Testis (tissue), 3 donors: ENCODE measurements around the gene GNG13. TPM values are rescaled to one million over a fixed set of nuclear protein-coding genes. Genes with fewer than 3 reads are reported as not detected.
"Not testable (repeated sequence)": the region's sequence is repeated elsewhere in the genome, so short reads cannot be mapped to it uniquely, and the experiment has no call there.

ENCODE experiments used
- DNase-seq: peaks from one replicate; pipeline ENCODE4 v3.0.0-alpha.2; 2019
- H3K27ac ChIP-seq, 2 donors: fragments of 200-600 bp; sonication (generic); one replicate each; pipeline ENCODE4 v1.5.1; 2019
- H3K27me3 ChIP-seq: fragments of 200-600 bp; sonication (generic); one replicate; pipeline ENCODE4 v1.5.1; 2019
- H3K36me3 ChIP-seq: fragments of 200-600 bp; sonication (generic); one replicate; pipeline ENCODE4 v1.5.1; 2017; ENCODE audit warnings: low read depth; ENCODE audit errors: missing control alignments
- H3K4me1 ChIP-seq: fragments of 200-600 bp; sonication (generic); one replicate; pipeline ENCODE4 v1.5.1; 2019
- H3K4me3 ChIP-seq, 2 donors: fragments of 200-600 bp; sonication (generic); one replicate each; pipeline ENCODE4 v1.5.1; 2017 to 2019
- H3K9me3 ChIP-seq: fragments of 200-600 bp; sonication (generic); one replicate; pipeline ENCODE4 v1.5.1; 2017
- POLR2A ChIP-seq: fragments of 450-650 bp; IDR thresholded peaks from one replicate; pipeline ENCODE4 v1.6.1; 2017; ENCODE audit warnings: antibody characterized with exemption, mild to moderate bottlenecking, moderate library complexity
- WGBS, 2 donors: methylation state at CpG; one replicate each; pipeline ENCODE4 v1.1.5; 2018; 5-methylcytosine and 5-hydroxymethylcytosine counted together
- intact Hi-C: fragments of 100-400 bp; cut with DNase I; formaldehyde crosslinking; loops from one replicate; pipeline ENCODE4 v1.15.1; 2023; ENCODE audit warnings: low total_unique reads
- polyA plus RNA-seq: library from polyadenylated mRNA; stranded (reverse); fragments of 350-450 nt; fragmentation: Illumina TruSeq; extraction: RNeasy Lipid Tissue Mini Kit (QIAGEN cat#74804); gene quantifications from one replicate; pipeline ENCODE4 v1.2.3, GENCODE V29; 2014; ENCODE audit warnings: low read depth, low replicate concordance; ENCODE audit not compliant: insufficient read depth
- total RNA-seq, 2 donors: library from RNA; depleted of rRNA; stranded (reverse); fragments of >200 nt; gene quantifications; one replicate each; pipeline ENCODE4 v1.2.3, GENCODE V29; 2016
- TF ChIP-seq, protein P1 (sequence below), 3 experiments: fragments of 450-650 bp in 2 of 3; fragments of 200-600 bp in 1 of 3; sonication (generic) in 1 of 3; IDR thresholded peaks; one replicate each; pipeline ENCODE4 v1.5.1; 2016 to 2019; ENCODE audit warnings: antibody characterized with exemption in 3 of 3, mild to moderate bottlenecking in 2 of 3, moderate library complexity in 1 of 3

GNG13 gene
- total and polyA plus RNA-seq, 3 donors from 2014 or later, result not detected

- no peaks in the 10 kb centered on the region for H3K36me3 ChIP-seq
- H3K9me3 ChIP-seq, result no peaks in the 10 kb centered on the region
- peaks cover 7% of the 10 kb centered on the region for H3K4me1 ChIP-seq
- H3K27me3 ChIP-seq, result no peaks in the 10 kb centered on the region
- no peak overlapping the region for H3K4me3 ChIP-seq
- no peak overlapping the region for H3K27ac ChIP-seq
- DNase-seq, result no peak
- TF ChIP-seq, protein P1, sequence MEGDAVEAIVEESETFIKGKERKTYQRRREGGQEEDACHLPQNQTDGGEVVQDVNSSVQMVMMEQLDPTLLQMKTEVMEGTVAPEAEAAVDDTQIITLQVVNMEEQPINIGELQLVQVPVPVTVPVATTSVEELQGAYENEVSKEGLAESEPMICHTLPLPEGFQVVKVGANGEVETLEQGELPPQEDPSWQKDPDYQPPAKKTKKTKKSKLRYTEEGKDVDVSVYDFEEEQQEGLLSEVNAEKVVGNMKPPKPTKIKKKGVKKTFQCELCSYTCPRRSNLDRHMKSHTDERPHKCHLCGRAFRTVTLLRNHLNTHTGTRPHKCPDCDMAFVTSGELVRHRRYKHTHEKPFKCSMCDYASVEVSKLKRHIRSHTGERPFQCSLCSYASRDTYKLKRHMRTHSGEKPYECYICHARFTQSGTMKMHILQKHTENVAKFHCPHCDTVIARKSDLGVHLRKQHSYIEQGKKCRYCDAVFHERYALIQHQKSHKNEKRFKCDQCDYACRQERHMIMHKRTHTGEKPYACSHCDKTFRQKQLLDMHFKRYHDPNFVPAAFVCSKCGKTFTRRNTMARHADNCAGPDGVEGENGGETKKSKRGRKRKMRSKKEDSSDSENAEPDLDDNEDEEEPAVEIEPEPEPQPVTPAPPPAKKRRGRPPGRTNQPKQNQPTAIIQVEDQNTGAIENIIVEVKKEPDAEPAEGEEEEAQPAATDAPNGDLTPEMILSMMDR (IDR thresholded peaks at IDR 0.05), result no peak
- TF ChIP-seq POLR2A, result no peak
- intact Hi-C loops, result no loop called here
- 87% methylated on average over 13 of the region's 13 CpGs; no CpG with 5 or more reads in 1 of the 2 donors for WGBS, 2 donors
Observed at GRCh38 chr16:779561-779960, 21.0 kb downstream of the GNG13 start.

DNA sequence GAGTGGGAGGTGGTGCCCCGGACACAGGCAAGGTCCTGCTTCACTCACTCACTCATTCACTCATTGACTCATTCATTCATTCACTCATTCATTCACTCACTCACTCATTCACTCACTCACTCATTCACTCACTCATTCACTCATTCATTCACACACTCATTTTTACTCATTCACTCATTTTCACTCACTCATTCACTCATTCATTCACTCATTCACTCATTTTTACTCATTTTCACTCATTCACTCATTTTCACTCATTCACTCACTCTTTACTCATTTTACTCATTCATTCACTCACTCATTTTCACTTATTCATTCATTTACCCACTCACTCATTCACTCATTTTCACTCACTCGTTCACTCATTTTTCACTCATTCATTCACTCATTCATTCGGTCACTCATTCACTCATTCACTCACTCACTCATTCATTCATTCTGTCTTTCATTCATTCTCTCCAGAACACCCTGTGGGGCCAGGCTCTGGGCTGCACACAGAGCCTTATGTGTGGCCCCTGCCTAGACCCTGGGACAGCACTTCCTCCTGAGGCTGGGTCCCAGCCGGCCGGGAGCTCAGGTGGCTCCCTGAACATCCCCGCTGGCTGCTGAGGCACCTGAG, 21.5 kb downstream of the GNG13 start:
- Histone ChIP-seq H3K27ac (no peak overlapping the region), H3K4me1 (peaks cover 6% of the 10 kb centered on the region), H3K36me3 (no peaks in the 10 kb centered on the region), H3K27me3 (no peaks in the 10 kb centered on the region), H3K4me3 (no peak overlapping the region), H3K9me3 (no peaks in the 10 kb centered on the region)
- intact Hi-C loops, result no loop called here
- no peak for DNase-seq
- TF ChIP-seq, protein P1 (IDR thresholded peaks at IDR 0.05), result no peak
- no peak for TF ChIP-seq POLR2A
- WGBS, 2 donors, result 84% methylated on average over 6 of the region's 6 CpGs

DNA sequence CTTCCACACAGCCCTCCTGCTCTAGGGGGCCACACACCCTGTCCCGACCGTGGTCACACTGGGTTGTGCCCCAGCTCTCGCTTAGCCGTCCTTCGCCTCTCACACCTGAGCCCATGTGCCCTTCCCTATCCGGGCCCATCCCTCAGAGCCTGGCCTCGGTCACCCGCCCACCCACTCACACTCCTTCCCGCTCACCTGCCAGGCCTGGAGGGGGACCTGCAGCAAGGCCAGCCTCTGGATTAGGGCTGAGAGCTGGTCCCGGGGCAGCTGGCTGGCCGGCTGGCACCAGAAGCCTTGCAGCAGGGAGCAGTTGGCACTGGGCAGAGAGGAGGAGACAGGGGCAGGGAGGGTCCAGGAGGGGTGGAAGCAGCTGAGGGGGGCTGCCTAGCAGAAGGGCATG, 22.1 kb downstream of the GNG13 start:
- intact Hi-C loops, result no loop called here
- H3K36me3 ChIP-seq, result no peaks in the 10 kb centered on the region
- H3K27ac ChIP-seq, result no peak overlapping the region
- no peaks in the 10 kb centered on the region for H3K9me3 ChIP-seq
- no peak overlapping the region for H3K4me3 ChIP-seq
- no peak for DNase-seq
- TF ChIP-seq POLR2A, result no peak
- TF ChIP-seq, protein P1 (IDR thresholded peaks at IDR 0.05), result no peak
- 83 to 84% methylated on average over 9 to 11 of the region's 11 CpGs for WGBS, 2 donors
- peaks cover under 1% of the 10 kb centered on the region for H3K4me1 ChIP-seq
- no peaks in the 10 kb centered on the region for H3K27me3 ChIP-seq

- H3K9me3 ChIP-seq, result no peaks in the 10 kb centered on the region
- intact Hi-C loops, result no loop called here
- 40 to 63% methylated on average over 15 to 16 of the region's 16 CpGs for WGBS, 2 donors
- H3K4me1 ChIP-seq, result no peaks in the 10 kb centered on the region
- no peaks in the 10 kb centered on the region for H3K36me3 ChIP-seq
- H3K4me3 ChIP-seq, result no peak overlapping the region
- DNase-seq, result no peak
- H3K27ac ChIP-seq, result no peak overlapping the region
- no peaks in the 10 kb centered on the region for H3K27me3 ChIP-seq
- TF ChIP-seq POLR2A, result no peak
- TF ChIP-seq, protein P1 (IDR thresholded peaks at IDR 0.05), result no peak
Observed at GRCh38 chr16:777826-778225, 22.7 kb downstream of the GNG13 start.

GRCh38 chr16:776824-777223, 23.7 kb downstream of the GNG13 start:
- no peak for TF ChIP-seq POLR2A
- no peaks in the 10 kb centered on the region for H3K9me3 ChIP-seq
- H3K27me3 ChIP-seq, result no peaks in the 10 kb centered on the region
- no peak for DNase-seq
- H3K27ac ChIP-seq, result no peak overlapping the region
- H3K36me3 ChIP-seq, result no peaks in the 10 kb centered on the region
- 89 to 93% methylated on average over 9 of the region's 9 CpGs for WGBS, 2 donors
- intact Hi-C loops, result no loop called here
- no peak overlapping the region for H3K4me3 ChIP-seq
- H3K4me1 ChIP-seq, result no peaks in the 10 kb centered on the region

DNA sequence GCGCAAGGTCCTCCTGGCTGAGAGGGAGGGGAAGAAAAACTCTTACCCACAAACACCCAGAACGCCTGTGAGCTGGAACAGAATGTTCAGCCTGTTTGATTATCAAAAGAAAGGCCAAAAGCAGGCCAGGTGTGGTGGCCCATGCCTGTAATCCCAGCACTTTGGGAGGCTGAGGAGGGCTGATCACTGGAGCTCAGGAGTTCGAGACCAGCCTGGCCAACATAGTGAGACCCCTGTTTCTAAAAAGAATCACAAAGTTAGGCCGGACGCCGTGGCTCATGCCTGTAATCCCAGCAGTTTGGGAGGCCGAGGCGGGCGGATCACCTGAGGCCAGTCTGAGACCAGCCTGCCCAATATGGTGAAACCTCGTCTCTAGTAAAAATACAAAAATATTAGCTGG, 24.2 kb downstream of the GNG13 start:
- H3K36me3 ChIP-seq, intact Hi-C loops, H3K27me3 ChIP-seq, H3K4me1 ChIP-seq, H3K9me3 ChIP-seq, DNase-seq, H3K4me3 ChIP-seq, H3K27ac ChIP-seq: not testable (repeated sequence)
- 92 to 93% methylated on average over 10 of the region's 10 CpGs for WGBS, 2 donors
